Measurements from ENCODE around the gene BRF1.
"Not testable (repeated sequence)": the region's sequence is repeated elsewhere in the genome, so short reads cannot be mapped to it uniquely, and the experiment has no call there.

The BRF1 gene, protein sequence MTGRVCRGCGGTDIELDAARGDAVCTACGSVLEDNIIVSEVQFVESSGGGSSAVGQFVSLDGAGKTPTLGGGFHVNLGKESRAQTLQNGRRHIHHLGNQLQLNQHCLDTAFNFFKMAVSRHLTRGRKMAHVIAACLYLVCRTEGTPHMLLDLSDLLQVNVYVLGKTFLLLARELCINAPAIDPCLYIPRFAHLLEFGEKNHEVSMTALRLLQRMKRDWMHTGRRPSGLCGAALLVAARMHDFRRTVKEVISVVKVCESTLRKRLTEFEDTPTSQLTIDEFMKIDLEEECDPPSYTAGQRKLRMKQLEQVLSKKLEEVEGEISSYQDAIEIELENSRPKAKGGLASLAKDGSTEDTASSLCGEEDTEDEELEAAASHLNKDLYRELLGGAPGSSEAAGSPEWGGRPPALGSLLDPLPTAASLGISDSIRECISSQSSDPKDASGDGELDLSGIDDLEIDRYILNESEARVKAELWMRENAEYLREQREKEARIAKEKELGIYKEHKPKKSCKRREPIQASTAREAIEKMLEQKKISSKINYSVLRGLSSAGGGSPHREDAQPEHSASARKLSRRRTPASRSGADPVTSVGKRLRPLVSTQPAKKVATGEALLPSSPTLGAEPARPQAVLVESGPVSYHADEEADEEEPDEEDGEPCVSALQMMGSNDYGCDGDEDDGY

DNA sequence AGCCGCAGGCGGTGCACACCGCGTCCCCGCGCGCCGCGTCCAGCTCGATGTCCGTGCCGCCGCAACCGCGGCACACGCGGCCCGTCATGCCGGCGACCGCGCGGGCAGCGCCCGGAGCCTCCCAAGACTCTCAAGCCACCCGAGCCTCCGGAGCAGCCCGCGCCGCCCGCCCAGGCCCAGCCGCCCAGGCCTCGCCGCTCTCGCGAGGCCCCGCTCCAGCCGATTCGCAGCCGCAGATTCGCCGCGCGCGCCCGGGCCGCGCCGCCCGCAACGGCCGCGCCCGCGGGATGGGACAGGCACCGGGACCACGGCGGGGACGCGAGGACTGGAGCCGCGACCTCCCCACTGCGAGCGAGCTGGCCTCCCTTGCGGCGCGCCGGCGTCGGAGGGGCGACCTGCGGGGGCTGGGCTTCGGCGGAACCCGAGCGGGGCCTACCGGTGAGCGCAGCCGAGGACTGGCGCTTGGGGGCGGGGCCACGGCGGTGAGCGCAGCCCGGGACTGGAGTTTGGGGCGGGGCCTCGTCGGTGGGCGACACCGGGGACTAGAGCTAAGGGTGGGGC, at the start of gene BRF1:
BRF1 (minus strand) TSS at position 460 of the 561 bp plus-strand sequence; CDS start at position 88, 372 bp downstream.
- DNase-seq: peak; percentile 39

DNA sequence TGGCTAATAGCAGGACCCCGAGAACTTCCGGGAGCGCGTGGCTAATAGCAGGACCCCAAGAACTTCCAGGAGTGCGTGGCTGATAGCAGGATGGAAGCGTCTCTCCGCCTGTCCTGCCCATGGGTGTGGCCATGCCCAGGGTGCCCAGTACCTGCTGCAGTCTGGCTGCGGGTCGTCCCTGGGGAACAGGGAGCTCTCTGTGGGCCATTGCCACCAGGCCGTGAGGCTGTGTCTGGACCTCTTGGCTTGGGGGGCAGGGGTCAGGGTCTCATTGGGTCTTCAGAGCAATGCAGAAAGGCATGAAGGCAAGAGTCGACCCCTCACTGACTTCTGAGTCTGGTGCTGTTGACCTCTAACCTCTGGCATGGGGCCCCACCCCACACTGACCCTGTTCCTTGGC, 49.2 kb upstream of the BRF1 start:
- DNase-seq: no peak

DNA sequence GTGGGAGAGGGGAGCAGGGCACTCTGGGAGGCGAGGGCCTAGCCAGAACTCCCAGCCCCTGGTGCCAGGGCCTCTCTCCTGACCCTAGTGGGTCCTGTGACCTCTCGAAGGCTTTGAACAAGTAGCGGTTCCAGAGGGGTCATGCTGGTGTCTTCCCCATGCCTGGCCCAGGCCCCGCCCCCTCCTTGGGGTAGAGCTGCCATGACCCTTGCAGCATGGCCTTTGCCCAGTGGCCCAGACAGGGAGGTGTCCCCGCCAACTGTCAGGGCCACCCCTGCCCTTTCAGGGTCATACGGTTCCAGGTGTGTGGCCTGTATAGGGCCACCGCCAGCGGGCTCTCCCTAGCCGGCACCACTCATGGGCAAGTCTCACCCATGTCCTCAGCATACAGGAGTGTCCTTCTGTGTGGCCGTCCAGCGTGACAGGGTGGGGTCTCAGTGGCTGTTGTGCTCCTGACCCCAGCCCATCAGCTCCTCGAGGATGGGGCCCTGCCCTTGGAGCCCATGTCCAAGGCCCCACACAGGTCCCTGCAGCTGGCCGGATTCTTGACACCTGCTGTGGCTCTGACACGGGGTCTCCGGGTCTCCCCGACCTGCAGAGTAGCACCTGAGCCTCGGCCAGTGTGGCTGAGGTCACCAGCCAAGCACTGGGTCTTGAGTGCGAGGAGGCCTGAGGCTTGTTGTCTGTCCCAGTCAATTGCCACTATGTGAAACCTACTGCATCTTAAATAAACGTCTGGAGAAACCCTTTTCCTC, 48.3 kb upstream of the BRF1 start:
- DNase-seq: no peak

DNA sequence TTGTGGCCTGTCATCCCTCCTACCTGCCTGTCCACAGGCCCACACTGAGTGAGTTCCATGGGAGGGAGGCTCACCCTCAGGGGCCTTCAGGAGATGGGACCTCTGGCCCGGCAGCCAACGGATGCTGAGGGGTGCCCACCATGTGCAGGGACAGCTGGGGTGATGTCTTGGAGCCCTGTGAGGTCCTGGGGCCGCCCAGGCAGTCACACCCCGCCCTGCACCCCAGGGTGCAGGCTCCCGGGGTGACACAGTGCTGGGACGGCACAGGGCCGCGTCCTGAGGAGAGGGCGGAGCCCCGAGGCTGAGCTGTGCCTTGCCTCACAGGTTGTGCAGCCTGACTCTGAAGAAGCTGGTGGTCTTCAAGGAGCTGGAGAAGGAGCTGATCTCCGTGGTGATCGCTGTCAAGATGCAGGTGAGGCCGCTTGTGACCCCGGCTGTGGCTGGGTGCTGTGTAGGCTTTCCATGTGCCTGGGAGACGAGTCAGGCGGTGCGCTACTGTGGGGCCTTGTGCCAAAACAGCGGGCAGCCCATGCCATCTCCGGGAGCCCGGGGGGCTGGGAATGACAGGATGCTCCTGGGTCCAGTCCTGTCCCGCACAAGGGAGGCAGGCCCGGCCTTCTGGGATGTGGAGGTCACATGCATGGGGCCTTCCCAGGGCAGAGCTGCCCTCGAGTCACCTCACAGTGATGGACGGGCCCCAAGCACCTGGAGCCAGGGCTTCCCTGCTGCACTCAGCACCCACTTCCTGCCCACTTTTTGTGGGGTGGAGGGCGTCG, 47.6 kb upstream of the BRF1 start:
- DNase-seq: no peak

DNA sequence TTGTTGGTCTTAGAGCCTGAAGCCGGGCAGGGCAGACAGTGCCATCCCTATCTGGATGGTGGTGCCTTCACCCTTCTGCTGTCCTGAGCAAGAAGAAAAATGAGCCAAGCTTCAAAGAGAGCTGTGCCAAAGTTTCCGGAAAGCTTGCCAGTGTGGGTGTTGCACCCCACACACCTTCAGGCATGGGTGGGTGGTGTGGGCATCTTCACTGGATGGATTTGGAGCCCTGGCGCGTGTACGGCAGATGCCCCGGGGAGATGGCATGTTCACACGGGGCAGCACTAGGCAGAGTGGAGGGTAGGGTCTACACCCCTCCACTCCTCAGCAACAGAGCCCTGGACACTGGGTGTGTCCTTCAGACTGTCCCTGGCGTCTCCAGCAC, 46.8 kb upstream of the BRF1 start:
- no peak for DNase-seq

DNA sequence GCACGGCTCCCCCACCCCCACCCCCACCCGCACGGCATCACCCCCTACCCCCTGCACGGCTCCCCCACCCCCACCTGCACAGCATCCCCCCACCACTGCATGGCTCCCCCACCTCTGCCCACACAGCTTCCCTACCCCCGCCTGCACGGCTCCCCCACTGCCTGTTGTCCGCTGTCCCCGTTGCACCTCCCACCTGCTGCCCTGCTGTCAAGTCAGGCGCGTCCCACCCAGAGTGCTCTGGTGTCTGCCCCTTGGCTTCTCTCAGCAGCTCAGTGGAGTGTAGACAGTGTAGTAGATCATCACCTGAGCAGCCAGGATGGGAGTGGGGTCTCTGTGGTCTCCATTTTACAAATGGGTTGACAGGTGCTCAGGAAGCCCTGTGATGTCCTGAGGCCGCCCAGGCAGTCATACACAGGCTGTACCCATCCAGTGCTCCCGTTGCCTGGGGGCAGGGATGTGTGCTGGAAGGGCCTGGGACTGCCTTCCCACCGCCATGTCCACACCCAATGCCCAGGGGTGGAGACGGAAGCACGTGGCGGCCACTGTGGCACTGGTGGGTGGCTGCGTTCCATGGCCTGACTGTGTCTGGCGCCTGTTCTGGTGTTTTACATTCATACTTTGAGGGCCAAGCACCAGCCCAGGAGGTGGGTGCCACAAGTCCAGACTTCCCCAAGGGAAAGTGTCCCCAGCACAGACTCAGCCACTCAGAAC, 46.2 kb upstream of the BRF1 start:
- DNase-seq: no peak

DNA sequence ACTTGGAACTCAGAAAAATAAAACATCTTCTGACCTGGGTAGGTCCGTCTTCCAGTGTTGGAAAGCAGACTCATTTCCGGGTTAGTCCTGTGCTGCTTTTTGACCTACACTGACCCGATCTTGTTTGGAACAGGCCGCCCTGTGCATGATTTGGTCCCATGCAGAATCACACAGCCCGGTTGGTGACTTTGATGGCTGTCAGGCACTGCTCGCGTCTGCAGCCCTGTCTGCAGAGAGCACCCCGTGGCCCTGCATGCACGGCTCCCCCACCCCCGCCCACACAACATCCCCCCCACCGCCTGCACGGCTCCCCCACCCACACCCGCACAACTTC, 45.4 kb upstream of the BRF1 start:
- DNase-seq: no peak

DNA sequence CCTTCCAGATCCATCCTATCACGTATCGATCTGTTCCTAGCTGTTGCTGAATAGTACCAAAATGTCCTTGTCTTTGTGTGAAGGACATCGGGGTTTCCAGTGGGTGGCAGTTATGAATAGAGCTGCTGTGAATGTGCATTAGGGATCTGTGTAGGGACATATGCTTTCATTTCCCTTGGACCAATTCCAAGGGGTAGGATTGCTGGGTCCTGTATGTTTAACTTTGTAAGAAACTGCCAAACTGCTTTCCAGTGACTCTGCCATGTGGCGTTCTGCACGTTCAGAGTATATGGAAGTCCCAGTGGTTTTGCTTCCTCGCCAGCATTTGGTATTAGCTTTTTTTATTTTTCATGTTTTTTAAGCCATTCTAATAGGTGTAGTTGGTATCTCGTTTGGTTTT, 42.4 kb upstream of the BRF1 start:
- no peak for DNase-seq

DNA sequence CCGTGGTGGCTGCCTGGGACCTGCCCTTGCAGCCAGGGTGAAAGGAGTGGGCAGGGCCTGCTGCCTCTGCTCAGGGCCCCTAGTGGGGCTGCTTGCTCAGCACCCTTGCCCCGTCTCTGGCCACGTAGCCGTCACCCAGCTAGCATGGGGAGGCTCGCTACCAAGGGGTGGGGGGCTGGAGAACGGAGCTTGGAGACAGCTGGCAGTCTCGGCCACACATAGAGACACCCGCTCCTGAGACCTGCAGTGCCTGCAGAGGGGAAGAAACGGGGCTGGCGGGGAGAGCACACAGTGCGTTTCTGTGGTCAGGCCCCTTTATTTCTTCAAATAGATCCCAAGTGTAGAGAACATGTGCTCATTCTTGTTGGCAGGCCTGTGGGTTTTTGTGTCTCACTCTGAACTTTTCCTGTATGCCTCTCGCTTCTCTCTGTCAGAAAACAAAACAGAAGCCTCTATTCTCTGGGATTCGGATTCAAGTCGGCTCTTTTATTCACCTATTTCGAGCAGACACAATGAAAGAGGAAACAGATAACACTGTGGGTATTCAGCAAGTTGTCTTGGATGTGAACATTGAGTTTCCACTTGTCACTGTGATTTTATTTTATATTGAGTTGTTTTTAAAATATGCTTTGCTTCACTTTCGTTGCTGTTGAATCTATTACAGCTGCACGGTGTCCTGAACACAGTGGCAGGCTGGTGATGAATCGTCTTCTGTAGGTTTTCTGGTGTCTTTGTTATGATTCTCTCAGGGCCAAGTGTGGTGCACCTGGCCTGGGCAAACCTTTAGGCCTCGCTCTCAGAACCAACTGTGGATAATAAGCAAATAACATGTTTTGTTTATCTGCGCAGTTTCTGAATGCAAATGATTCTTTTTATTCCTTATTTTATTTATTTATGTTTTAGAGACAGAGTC, 40.3 kb upstream of the BRF1 start:
- DNase-seq: no peak

DNA sequence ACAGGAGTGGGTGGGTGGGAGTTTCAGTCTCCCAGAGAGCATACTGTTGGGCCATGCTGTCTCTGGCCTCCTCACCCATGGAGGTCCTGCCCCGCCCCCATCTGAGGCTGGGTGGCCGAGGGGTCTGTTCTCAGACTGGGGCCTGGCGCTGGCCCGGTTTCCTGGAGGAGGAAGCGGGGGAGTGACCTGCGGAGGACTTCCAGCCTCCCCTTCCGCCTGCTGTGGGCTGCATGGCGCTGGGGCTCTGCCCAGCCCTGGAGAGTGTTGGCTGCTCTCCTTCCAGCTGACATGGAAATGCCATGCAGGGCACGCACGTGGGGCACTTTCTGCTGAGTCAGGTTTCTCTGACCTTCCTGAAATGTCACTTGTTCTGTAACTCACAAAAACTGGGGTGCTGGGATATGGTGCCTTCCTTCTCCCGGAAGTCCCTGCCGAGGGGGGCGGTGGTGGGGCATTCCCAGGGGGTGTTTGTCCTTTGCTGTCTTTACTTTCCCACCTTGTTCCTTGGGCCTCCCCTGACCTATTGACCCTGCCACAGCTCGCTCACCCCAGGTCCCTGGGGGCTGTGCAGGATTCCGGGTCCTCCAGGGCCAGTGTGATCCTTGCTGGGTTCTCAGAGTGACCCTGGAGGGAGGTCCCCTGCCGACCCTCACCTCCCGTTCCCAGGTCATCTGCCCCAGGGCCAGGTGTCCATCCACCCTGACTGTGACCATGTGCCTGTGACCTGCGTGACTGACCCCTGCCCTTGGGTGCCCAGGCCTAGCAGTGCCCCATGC, 37.4 kb upstream of the BRF1 start:
- DNase-seq: no peak

DNA sequence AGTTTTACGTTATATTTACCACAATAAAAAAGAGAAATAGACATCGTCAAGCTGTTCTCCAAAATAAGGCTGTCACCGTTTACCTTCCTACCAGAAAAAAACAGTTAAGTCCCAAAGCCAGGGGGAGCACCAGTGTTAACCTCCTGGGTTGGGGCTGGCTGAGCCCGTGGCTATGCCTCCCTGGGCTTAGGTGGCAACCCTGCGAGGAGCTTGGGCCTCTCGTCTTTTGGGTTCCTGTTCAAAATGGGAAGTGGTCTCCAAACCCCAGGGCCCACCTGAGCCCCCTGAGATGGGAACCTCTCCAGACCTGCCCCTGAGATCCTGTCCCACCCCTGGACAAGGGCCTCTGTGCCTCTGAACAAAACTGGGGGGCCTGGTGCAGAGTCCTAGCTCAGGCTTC, 36.6 kb upstream of the BRF1 start:
- DNase-seq: no peak

DNA sequence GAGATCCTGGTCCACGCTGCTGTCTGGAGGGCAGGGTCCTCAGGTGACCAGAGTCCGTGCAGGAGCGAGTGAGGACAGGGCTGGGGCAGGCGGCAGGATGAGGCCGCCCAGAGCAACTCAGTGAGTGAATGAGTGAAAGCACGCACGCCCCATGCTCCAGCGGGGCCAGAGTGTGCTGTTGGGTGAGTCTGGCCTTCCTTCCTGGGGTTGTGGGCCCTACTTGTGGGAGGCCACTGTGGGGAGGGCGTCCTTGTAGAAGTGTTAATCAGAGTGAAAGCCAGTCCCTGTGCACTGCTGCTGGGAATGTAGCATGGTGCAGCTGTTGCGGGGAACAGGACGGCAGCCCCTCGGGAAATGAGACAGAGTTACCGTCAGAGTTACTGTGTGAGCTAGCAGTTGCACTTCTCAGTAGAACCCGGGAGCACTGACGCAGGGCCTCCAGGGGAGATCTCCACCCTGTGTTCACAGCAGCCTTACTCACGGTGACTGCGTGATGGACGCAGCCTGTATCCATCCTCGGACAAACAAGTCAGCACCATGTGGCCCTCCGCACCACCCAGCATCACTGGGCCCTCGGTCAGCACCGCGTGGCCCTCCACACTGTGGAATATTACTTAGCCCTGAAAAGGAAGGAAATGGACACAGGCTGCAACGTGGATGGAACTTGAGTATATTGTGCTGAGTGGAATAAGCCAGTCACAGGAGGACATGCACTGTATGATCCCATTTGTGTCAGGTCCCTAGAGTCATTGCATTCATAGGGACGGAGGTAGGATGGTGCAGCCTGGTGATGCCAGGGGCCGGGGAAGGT, 35.9 kb upstream of the BRF1 start:
- no peak for DNase-seq

DNA sequence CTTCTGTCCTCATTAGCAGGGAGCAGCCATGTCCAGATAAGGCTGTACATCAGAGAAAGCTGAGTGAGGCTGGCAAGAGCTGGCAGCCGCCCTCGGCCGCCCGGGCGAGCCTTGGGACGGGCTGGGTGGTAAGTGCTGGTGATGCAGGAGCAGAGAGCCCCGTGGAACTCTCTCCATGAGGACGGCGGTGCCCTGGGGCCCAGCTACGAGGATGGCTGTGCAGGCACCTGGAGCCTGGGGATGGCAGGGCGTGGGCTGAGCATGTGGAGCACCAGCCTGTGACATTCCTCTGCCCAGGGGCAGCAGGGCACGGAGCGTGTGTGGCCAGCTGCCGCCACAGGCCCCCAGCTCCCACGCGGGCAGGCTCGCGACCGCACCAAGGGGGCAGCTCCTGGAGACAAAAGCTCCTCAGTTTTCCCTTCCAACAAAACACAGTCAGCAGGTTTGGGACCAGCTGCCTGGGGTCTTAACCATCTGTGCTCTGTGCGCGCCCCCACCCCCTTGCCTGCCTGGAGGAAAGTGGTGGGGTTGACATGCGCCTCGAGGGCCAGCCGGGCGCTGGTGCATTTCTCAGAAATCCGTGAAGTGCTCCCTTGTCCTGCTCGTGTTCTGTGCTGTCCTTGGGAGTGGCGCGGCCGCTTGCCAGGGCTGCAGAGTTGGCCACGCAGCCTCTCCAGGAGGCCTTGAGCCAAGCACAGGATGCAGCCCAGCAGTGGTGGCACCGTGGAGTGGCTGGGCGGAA, 35.1 kb upstream of the BRF1 start:
- no peak for DNase-seq

DNA sequence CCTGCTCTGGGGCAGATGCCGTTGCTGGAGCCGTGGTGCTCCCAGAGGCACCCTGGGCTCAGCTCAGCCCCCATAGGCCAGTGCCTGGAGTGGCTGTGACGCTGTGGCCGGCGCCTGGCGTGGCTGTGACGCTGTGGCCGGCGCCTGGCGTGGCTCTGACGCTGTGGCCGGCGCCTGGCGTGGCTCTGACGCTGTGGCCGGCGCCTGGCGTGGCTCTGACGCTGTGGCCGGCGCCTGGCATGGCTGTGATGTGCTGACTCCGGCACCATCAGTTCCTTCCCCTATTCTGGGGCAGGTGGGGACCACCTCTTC, 34.4 kb upstream of the BRF1 start:
- not testable (repeated sequence) for DNase-seq

DNA sequence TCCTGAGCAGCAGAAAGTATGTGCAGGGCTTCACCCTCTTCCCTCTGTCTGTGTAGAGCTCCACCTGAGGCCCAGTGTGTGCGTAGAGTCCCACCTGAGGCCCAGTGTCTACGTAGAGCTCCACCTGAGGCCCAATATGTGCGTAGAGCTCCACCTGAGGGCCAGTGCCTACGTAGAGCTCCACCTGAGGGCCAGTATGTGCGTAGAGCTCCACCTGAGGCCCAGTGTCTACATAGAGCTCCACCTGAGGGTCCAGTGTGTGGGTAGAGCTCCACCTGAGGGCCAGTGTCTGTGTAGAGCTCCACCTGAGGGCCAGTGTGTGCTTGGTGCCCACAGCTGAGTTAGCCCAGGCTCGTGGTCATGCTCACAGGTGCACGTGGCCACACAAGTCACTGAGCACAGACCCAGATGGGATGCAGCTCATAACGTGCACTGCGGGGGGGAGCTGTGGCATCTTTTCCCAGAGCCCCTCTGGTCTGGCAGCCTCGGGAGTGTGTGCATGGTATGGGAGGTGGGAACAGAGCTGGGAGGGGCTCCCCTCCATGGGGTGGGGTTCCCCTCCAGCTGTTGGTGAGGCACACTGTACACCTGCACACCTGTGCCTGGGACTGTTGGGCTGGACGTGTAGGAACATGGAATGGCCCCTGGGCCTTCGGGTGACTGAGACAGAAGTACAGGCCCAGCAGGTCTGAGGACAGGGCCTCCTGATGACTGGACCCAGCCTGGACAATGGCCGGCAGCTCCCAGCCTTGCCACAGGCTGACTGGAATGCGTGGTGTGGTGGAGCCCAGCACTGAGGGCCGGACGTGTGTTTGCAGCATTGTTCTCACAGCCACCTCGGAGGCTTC, 33.8 kb upstream of the BRF1 start:
- no peak for DNase-seq

DNA sequence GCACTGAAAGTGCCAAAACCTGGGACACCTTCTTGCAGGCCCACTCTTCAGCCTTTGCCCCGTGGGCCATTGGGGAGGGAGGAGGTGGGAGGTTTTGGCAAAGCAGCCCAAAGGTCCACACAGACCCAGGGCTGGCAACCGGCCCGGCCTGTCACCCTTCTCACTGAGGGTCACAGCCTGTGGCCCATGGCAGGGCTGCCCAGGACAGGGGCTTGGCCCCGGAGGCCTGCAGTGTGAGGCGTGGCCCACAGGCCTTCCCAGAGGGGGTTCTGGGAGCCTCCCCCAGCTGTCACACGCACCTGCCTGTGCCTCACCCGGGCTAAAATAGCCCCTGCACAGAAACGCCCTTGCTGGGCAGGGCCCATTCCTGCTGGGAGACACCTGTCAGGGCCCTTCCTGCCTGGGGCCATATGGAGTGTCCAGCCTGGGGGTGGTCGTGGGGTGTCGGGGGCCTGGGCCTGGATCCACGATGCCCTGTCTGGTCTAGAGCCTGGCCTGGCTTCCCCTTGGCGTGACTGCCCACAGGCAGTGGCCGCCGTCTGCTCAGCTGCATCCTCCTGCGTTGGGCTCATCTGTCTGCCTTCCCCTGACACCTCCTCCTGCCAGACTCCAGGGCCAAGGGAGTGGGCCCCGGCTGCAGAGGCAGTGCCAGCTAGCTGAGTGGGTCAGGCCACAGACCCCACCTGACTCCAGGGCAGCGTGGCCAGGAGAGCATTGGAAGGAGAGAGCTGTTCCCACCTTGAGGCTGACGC, 33.0 kb upstream of the BRF1 start:
- DNase-seq: no peak

DNA sequence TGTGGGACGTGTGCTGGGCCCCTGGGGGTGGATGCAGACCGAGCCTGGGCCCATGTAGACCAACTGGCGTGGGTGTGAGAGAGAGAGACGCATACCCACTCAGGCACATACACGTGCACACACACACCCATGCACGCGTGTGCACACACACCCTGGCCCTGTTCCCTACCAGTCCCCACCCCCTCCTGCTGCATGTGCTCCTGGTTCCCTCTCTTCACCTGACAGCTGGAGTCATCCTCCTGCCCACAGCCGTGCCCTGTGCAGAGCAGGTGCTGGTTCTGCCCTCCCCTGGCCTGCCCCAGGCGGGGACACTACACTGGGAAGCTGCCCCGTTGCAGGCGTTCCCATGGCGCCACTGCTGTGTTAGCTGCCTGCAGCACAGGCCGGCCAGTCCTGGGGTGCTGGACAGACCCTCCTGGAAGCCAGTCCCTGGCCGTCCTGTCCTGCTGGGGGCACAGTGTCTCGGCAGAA, 32.3 kb upstream of the BRF1 start:
- DNase-seq: no peak
